Measurements from ENCODE around the gene ADAMTS7. TPM values are rescaled to one million over a fixed set of nuclear protein-coding genes. Genes with fewer than 3 reads are reported as not detected.
"Not testable (repeated sequence)": the region's sequence is repeated elsewhere in the genome, so short reads cannot be mapped to it uniquely, and the experiment has no call there.

ADAMTS7 gene
- total RNA-seq, 1 donor from 2014 or later: 0.48 TPM

DNA sequence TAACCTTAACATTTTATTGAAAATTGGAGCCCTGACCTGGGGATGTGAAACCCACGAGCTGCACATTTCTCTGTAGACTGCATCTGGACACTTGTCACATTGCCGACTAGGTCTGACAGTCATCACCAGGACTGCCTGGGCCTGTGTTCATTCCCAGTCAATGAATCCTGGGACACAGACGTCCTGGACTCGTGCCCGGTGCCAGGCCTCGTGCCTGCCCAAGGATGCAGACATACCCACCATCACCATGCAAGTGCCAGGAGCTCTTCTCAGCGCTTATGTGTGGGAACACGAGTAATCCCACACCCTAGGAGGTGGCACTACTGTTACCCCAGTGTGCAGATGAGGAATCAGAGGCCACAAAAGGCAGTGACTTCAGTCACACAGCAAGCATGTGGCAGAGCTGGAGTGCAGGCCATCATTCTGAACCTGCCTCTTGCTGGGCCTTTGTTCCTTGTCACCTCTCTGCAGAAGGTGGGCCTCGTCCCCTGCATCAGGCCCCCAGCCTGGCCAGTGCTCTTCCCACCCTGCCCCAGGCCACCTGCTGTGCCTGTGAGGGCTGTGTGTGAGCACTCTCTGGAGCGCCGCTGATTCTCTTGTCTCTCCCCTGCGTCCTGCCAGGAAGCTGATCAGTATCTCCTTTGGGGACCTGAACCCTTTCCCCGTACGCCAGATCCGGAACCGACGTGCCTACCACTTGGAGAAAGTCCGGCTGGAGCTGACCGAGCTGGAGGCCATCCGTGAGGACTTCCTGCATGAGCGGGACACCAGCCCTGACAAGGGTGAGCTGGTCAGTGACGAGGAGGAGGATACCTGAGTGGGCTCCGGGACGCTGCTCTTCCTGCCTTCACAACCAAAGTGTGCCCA is 58.5 kb downstream of the ADAMTS7 start:
- no peak for ATAC-seq

GRCh38 chr15:78751602-78751979 is 59.7 kb downstream of the ADAMTS7 start:
- no peak for ATAC-seq

DNA sequence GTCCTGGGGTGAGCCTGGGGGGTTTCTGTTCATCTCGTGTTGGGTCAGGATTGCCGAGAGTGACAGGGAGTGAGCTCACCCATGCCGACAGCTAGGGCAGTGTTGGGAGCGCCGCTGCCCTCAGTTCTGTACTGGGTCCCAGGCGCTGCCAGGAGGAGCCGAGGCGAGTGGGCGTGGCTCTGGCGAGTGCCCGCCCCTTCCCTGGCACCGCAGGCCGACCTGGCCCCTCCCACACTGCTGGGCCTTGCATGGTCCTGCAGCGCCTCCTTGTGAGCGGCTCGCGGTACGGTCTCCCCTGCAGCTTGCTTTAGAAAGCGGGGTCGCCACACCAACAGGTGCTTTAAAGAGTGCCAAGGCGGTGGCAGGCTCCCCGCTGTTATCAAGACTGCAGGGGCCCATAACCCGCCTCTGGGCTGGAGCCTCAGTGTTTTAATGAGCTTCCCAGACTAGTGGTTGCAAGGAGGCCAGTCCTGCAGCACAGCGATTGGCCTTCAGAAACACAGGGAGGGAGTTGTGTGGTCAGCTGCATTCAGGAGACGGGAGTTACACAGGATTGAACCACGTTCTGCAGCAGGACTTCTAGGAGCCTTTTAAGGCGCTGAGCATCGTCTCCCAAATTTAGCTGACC is 60.2 kb downstream of the ADAMTS7 start:
- peak; percentile 95 for ATAC-seq

- ATAC-seq: peak; percentile 4
Measured at GRCh38 chr15:78750566-78750965, 60.7 kb downstream of the ADAMTS7 start.

GRCh38 chr15:78749831-78750230 is 61.4 kb downstream of the ADAMTS7 start:
- ATAC-seq: no peak

DNA sequence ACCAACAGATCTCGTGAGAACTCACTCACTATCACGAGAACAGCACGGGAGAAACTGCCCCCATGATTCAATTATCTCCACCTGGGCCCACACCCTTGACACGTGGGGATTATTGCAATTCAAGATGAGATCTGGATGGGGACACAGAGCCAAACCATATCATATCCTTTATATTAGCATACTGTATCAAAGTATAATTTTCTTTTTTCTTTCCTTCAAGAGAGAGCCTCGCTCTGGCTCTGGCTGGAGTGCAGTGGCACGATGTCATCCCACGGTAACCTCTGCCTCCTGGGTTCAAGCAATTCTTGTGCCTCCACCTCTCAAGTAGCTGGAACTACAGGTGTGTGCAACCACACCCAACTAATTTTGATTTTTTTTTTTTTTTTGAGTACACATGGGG is 63.4 kb downstream of the ADAMTS7 start:
- not testable (repeated sequence) for ATAC-seq

GRCh38 chr15:78741674-78742073 is 69.6 kb downstream of the ADAMTS7 start:
- ATAC-seq: not testable (repeated sequence)

DNA sequence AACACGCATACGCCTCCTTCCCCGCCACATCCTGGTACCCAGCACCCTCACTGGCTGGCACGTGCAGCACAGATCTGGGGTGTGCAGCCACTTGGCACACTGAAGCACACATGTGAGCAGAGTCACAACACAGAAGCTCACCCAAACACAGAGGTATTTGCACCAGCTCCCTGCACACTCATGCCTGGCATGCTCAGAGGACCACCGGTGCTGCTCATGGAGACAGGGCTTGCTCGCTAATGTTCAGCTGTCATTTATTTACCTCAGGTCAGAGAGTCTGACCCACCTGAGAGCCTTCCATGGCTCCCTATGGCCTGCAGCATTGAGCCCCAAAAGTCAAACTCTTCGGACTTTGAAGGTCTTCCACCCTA is 70.4 kb downstream of the ADAMTS7 start:
- no peak for ATAC-seq

- ATAC-seq: peak; percentile 88
Measured at GRCh38 chr15:78739996-78740903, 71.0 kb downstream of the ADAMTS7 start.

GRCh38 chr15:78739206-78739605 is 72.1 kb downstream of the ADAMTS7 start:
- ATAC-seq: peak; percentile 39

DNA sequence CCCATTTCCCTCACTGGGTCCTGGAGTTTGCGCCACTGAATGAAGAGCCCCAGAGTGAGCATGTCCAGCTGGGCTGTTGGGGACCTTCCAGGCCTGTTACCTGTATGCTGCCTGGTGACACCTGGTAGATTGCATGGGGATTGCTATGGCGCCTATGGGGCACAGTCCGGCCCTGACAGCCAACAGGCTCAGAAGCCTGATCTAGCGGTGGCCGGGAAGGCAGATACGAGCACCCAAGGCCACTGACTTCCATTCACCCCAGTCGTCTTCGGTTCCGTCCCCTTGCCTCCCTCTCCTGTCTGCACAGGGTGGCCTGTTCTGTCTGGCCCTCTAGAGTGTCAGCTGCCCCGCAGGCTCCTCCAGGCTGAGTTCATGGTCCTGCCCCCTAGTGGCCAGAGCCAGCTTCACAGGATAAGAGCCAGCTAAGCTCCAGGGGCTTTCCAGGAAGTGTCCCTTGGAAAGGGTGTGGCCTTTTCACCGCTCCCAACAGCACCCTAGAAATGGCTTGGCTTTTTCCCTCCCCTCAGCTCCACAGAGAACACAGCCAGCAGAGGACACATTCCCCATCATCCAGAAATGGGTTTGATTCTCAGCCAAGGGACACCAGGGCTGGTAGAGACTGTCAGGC is 73.2 kb downstream of the ADAMTS7 start:
- ATAC-seq: peak; percentile 63

GRCh38 chr15:78737187-78737820 is 74.0 kb downstream of the ADAMTS7 start:
- ATAC-seq: no peak

- ATAC-seq: not testable (repeated sequence)
Measured at GRCh38 chr15:78736286-78736685, 75.0 kb downstream of the ADAMTS7 start.

- ATAC-seq: no peak
Measured at GRCh38 chr15:78734451-78735064, 76.7 kb downstream of the ADAMTS7 start.

DNA sequence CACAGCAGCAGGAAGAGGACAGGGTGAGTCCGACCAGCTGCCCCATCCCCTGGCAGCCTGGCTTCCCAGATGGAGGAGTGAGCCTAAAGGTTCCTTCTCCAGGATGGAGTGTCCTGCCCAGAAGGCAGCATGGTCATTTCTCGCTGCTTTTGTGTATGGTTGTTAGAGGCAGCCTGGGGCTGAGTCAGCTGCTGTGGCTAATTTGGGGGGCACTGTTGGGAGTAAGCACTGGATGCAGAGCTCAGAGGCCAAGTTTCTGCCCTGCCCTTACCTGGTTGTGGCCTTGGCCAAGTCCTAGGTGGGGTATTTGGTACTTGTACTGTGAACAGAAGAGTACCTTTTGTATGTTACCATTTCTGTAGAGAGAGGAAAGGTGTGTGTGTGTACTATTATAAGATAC is 78.6 kb downstream of the ADAMTS7 start:
- no peak for ATAC-seq

DNA sequence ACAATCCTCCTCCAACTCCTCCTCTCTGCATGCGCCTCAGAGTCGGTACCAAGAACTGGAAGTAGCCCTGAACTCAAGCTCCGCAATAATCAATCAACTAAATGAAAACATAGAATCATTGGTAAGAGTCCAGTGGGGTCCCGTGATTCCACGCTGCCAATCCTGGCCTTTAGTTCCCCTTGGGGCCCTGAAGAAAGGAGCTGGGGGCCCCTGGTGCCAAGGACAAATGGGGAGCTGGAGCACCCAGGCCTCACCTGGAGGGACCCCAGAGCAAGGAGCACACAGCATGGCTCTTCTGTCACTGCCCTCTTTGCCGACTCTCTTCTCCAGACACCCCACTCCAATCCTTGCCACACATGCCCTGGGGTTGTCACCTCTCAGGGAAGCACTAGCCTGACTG is 80.3 kb downstream of the ADAMTS7 start:
- ATAC-seq: no peak

DNA sequence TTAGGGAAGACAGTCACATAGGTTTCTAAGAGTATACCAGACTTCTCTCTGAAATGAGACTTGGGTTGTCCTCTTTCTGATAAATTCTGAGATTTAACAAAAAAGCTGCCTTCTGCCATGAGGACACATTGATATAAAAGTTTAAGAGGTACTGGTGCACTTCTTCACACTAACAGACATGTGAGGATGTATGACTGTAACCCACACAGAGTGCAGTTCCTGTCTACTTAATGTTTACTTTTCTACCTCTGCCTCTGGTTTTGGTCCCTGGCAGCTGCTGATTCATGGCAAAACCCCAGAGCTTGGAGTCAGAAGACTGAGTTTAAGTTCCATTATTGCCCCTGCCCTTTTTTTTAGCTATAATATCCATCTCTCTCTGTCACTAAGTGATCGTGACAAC is 82.8 kb downstream of the ADAMTS7 start:
- ATAC-seq: not testable (repeated sequence)

DNA sequence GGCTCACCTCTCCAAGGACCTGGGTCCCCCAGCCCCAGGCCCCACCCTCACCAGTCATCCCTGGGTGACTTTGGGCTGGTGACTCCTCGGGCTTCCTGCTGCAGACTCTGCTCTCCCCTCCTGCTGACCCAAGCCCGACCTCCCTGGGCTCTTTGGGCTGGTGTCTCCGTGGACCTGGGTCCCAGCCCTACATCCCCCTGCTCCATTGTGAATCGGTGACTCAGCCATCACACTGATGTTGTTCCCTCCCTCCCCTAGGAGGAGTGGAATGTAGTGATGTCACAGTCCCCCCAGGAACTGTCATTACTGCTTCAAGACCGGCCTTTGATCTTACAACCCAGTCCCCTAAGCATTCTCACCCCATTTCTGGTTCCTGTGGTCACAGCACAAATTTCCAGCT is 83.7 kb downstream of the ADAMTS7 start:
- ATAC-seq: no peak

DNA sequence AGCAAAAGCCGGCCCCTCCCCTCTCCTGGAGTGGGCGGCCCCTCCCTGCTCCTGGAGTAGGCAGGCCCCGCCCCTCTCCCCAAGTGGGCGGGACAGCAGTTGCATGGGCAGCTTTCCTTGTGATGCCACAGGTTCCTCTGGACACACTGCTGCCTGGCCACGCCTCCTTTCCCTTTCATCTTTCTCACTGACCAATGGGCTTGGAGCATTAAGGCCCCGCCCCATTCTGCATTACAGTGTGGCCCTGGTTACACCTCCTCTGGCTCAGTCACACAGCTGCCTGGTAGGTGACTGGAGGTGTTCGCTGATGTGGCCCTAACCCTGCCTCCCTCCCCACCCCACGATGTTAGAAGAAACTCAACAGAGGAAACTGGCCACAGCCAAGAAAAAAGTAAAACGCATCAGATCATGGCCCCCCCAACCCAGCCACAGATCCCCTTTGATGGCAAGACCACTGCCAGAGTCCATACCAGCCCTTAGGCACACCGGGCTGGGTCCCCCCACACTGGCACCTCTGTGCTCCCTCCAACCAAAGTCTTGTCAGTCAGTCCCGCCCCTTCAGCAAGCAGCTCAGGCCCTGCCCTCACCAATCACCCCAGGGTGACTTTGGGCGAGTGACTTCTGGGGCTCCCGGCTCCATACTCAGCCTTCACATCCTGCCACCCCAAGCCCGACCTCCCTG is 84.3 kb downstream of the ADAMTS7 start:
- peak; percentile 29 for ATAC-seq

DNA sequence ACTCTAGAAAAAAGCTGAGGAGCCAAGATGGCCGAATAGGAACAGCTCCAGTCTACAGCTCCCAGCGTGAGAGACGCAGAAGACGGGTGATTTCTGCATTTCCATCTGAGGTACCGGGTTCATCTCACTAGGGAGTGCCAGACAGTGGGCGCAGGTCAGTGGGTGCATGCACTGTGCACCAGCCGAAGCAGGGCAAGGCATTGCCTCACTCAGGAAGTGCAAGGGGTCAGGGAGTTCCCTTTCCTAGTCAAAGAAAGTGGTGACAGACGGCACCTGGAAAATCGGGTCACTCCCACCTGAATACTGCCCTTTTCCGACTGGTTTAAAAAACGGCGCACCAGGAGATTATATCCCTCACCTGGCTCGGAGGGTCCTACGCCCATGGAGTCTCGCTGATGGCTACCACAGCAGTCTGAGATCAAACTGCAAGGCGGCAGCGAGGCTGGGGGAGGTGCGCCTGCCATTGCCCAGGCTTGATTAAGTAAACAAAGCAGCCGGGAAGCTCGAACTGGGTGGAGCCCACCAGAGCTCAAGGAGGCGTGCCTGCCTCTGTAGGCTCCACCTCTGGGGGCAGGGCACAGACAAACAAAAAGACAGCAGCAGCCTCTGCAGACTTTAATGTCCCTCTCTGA is 91.3 kb downstream of the ADAMTS7 start:
- not testable (repeated sequence) for ATAC-seq

DNA sequence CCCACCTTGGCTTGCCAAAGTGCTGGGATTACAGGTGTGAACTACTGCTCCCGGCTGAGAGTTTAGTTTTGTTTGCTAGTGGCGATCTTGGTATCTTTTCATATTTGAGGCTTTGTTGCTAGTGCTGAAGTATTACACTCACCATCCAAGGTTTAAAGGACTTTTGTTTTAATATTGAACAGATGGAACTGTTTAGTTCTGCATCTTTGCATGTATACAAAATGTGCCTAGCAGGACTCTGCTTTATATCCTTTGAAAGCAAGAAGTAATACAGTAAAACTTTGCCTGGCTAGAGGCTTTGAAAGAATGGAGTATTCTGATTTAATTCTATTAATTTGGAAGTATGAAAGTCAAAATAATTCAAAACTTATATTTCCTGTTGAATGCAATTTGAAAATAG is 92.4 kb downstream of the ADAMTS7 start:
- ATAC-seq: no peak
